GM12892 (cell line): ENCODE measurements around the gene EBPL.
A peak's percentile ranks its signal among the peaks of the same experiment; 100 is the strongest.

Experiments
- DNase-seq: peaks from one replicate; pipeline ENCODE4 v3.0.0; 2011; ENCODE audit not compliant: insufficient read length
- FAIRE-seq: peaks from 2 replicates; lab custom pipeline; 2011; peaks lifted over from hg19 to GRCh38; lab: Jason Lieb, UNC
- POLR2A ChIP-seq: IDR thresholded peaks from 2 replicates; pipeline ENCODE4 v1.6.1; 2011; ENCODE audit warnings: low read depth, low read length, control low read depth
- POLR2AphosphoS5 ChIP-seq: IDR thresholded peaks from 2 replicates; pipeline ENCODE4 v1.6.1; 2011; ENCODE audit warnings: low read depth, low read length, control low read depth
- TAF1 ChIP-seq: IDR thresholded peaks from 2 replicates; pipeline ENCODE4 v1.6.1; 2011; ENCODE audit warnings: low read depth, mild to moderate bottlenecking, control low read depth, low read length, borderline replicate concordance

The EBPL gene

GRCh38 chr13:49693877-49694276, 2.6 kb upstream of the EBPL start:
- TF ChIP-seq POLR2AphosphoS5: no peak; the same call in 1 of the 2 replicates
- TF ChIP-seq POLR2A: no peak
- TF ChIP-seq TAF1: no peak
- FAIRE-seq: no peak

GRCh38 chr13:49693191-49693733, 2.0 kb upstream of the EBPL start:
- no peak for DNase-seq
- TF ChIP-seq TAF1 (no peak), POLR2AphosphoS5 (no peak), POLR2A (no peak)
- FAIRE-seq: no peak

More at GRCh38 chr13:49693877-49694276, 2.6 kb upstream of the EBPL start:
- DNase-seq: no peak

GRCh38 chr13:49690133-49690994, 922 bp downstream of the EBPL start:
- FAIRE-seq (no peak), DNase-seq (no peak)
- TF ChIP-seq POLR2AphosphoS5 (no peak), TAF1 (no peak), POLR2A (no peak)

- FAIRE-seq: no peak
- DNase-seq: no peak
- TF ChIP-seq POLR2AphosphoS5 (no peak), TAF1 (no peak), POLR2A (no peak)
Observed at GRCh38 chr13:49683489-49683888, 7.8 kb downstream of the EBPL start.

GRCh38 chr13:49681842-49682435, 9.3 kb downstream of the EBPL start:
- TF ChIP-seq TAF1 (no peak), POLR2AphosphoS5 (no peak), POLR2A (no peak)
- no peak for FAIRE-seq
- DNase-seq: no peak

GRCh38 chr13:49679246-49679645, 12.0 kb downstream of the EBPL start:
- no peak for FAIRE-seq
- no peak for DNase-seq
- TF ChIP-seq TAF1: no peak
- TF ChIP-seq POLR2AphosphoS5: no peak
- no peak for TF ChIP-seq POLR2A

GRCh38 chr13:49678191-49678914, 12.9 kb downstream of the EBPL start:
- DNase-seq (no peak), FAIRE-seq (no peak)
- TF ChIP-seq TAF1 (no peak), POLR2A (no peak), POLR2AphosphoS5 (no peak)

GRCh38 chr13:49676581-49677298, 14.5 kb downstream of the EBPL start:
- DNase-seq (no peak), FAIRE-seq (no peak)
- no peak for TF ChIP-seq POLR2AphosphoS5
- TF ChIP-seq POLR2A: no peak
- no peak for TF ChIP-seq TAF1

- FAIRE-seq (no peak), DNase-seq (no peak)
- no peak for TF ChIP-seq TAF1
- no peak for TF ChIP-seq POLR2A
- TF ChIP-seq POLR2AphosphoS5: no peak
Observed at GRCh38 chr13:49670828-49671227, 20.5 kb downstream of the EBPL start.

- FAIRE-seq: peak; percentile 96
- no peak for DNase-seq
- TF ChIP-seq TAF1: no peak
- TF ChIP-seq POLR2AphosphoS5: no peak
- TF ChIP-seq POLR2A: no peak
Observed at GRCh38 chr13:49669735-49670309, 21.5 kb downstream of the EBPL start.
